ENCODE results near the gene HSPA6.
"Not testable (repeated sequence)": the region's sequence is repeated elsewhere in the genome, so short reads cannot be mapped to it uniquely, and the experiment has no call there.

The HSPA6 gene

GRCh38 chr1:161524742-161525291 is 477 bp downstream of the HSPA6 start:
- not testable (repeated sequence) for DNase-seq (ENCODE audit: low read depth)
- H3K4me3 ChIP-seq (ENCODE audit: low read depth, low read length): peak overlapping the region; percentile 66

- DNase-seq (ENCODE audit: low read depth); H3K4me3 ChIP-seq (ENCODE audit: low read depth, low read length): not testable (repeated sequence)
These were observed 981 bp downstream of the HSPA6 start for GRCh38 chr1:161525321-161525720.

- DNase-seq (ENCODE audit: low read depth); H3K4me3 ChIP-seq (ENCODE audit: low read depth, low read length): not testable (repeated sequence)
These were observed 1.6 kb downstream of the HSPA6 start for GRCh38 chr1:161525918-161526317.

GRCh38 chr1:161528550-161528949 is 4.2 kb downstream of the HSPA6 start:
- H3K4me3 ChIP-seq (ENCODE audit: low read depth, low read length): not testable (repeated sequence)
- DNase-seq (ENCODE audit: low read depth): peak; percentile 49

- peak overlapping the region; percentile 70 for H3K4me3 ChIP-seq (ENCODE audit: low read depth, low read length)
These were observed 5.2 kb downstream of the HSPA6 start for GRCh38 chr1:161529463-161530104.

GRCh38 chr1:161530158-161530557 is 5.8 kb downstream of the HSPA6 start:
- peak overlapping the region; percentile 70 for H3K4me3 ChIP-seq (ENCODE audit: low read depth, low read length)
- DNase-seq (ENCODE audit: low read depth): not testable (repeated sequence)

More at GRCh38 chr1:161529463-161530104, 5.2 kb downstream of the HSPA6 start:
- DNase-seq (ENCODE audit: low read depth): not testable (repeated sequence)

- H3K4me3 ChIP-seq (ENCODE audit: low read depth, low read length): peak overlapping the region; percentile 70
- peak; percentile 83 for DNase-seq (ENCODE audit: low read depth)
These were observed 6.6 kb downstream of the HSPA6 start for GRCh38 chr1:161530671-161531641.

- H3K4me3 ChIP-seq (ENCODE audit: low read depth, low read length): peak overlapping the region; percentile 70
- DNase-seq (ENCODE audit: low read depth): no peak
- no peak for TF ChIP-seq CTCF (IDR thresholded peaks at IDR 0.05; ENCODE audit: control insufficient read depth, extremely low read depth, insufficient read depth)
These were observed 7.8 kb downstream of the HSPA6 start for GRCh38 chr1:161531986-161532643.

GRCh38 chr1:161532644-161533567 is 8.6 kb downstream of the HSPA6 start:
- not testable (repeated sequence) for H3K4me3 ChIP-seq (ENCODE audit: low read depth, low read length); DNase-seq (ENCODE audit: low read depth)

GRCh38 chr1:161537068-161537669 is 12.8 kb downstream of the HSPA6 start:
- H3K4me3 ChIP-seq (ENCODE audit: low read depth, low read length); DNase-seq (ENCODE audit: low read depth): not testable (repeated sequence)

GRCh38 chr1:161538925-161539479 is 14.7 kb downstream of the HSPA6 start:
- not testable (repeated sequence) for DNase-seq (ENCODE audit: low read depth)
- peak overlapping the region; percentile 62 for H3K4me3 ChIP-seq (ENCODE audit: low read depth, low read length)

All from LNCaP clone FGC (cell line).